HTR-8/SVneo (cell line): ENCODE results near the gene DPY19L1.
A peak's percentile ranks its signal among the peaks of the same experiment; 100 is the strongest.
"Not testable (repeated sequence)": the region's sequence is repeated elsewhere in the genome, so short reads cannot be mapped to it uniquely, and the experiment has no call there.

ENCODE experiments used
- DNase-seq: peaks from one replicate; pipeline ENCODE4 v3.0.0; 2011; ENCODE audit warnings: low spot score, mixed read lengths; ENCODE audit not compliant: insufficient read length
- FAIRE-seq: peaks from 2 replicates; lab custom pipeline; 2011; peaks lifted over from hg19 to GRCh38; lab: Jason Lieb, UNC

Gene DPY19L1

GRCh38 chr7:35036361-35037171 is 719 bp downstream of the DPY19L1 start:
- FAIRE-seq (no peak), DNase-seq (peak; percentile 36)

GRCh38 chr7:35035511-35035961 is 1.7 kb downstream of the DPY19L1 start:
- DNase-seq (peak; percentile 7), FAIRE-seq (no peak)

GRCh38 chr7:35032166-35032565 is 5.1 kb downstream of the DPY19L1 start:
- no peak for DNase-seq
- no peak for FAIRE-seq

GRCh38 chr7:35030848-35031247 is 6.4 kb downstream of the DPY19L1 start:
- no peak for DNase-seq

GRCh38 chr7:35029311-35029710 is 8.0 kb downstream of the DPY19L1 start:
- FAIRE-seq (no peak), DNase-seq (no peak)

More at GRCh38 chr7:35030848-35031247, 6.4 kb downstream of the DPY19L1 start:
- no peak for FAIRE-seq

GRCh38 chr7:35026150-35026549 is 11.1 kb downstream of the DPY19L1 start:
- DNase-seq (no peak), FAIRE-seq (no peak)

GRCh38 chr7:35025369-35025870 is 11.9 kb downstream of the DPY19L1 start:
- FAIRE-seq (no peak), DNase-seq (no peak)

GRCh38 chr7:35024298-35024697 is 13.0 kb downstream of the DPY19L1 start:
- DNase-seq (no peak), FAIRE-seq (no peak)

GRCh38 chr7:35022725-35023124 is 14.6 kb downstream of the DPY19L1 start:
- DNase-seq, result no peak
- FAIRE-seq, result no peak

GRCh38 chr7:35021445-35021844 is 15.8 kb downstream of the DPY19L1 start:
- DNase-seq (no peak), FAIRE-seq (no peak)

GRCh38 chr7:35019801-35020200 is 17.5 kb downstream of the DPY19L1 start:
- DNase-seq, result no peak
- no peak for FAIRE-seq

- FAIRE-seq (no peak), DNase-seq (no peak)
Observed at GRCh38 chr7:35019179-35019729, 18.0 kb downstream of the DPY19L1 start.

- FAIRE-seq (no peak), DNase-seq (no peak)
Observed at GRCh38 chr7:35015346-35015859, 21.9 kb downstream of the DPY19L1 start.

GRCh38 chr7:35012160-35012559 is 25.1 kb downstream of the DPY19L1 start:
- no peak for FAIRE-seq
- DNase-seq, result no peak

- FAIRE-seq (no peak), DNase-seq (no peak)
Observed at GRCh38 chr7:35011085-35011484, 26.2 kb downstream of the DPY19L1 start.

GRCh38 chr7:35007768-35008167 is 29.5 kb downstream of the DPY19L1 start:
- no peak for FAIRE-seq
- no peak for DNase-seq

- no peak for FAIRE-seq
- no peak for DNase-seq
Observed at GRCh38 chr7:35004531-35005095, 32.7 kb downstream of the DPY19L1 start.

GRCh38 chr7:35003679-35004303 is 33.5 kb downstream of the DPY19L1 start:
- DNase-seq, result peak; percentile 8
- no peak for FAIRE-seq

GRCh38 chr7:35003177-35003650 is 34.1 kb downstream of the DPY19L1 start:
- not testable (repeated sequence) for DNase-seq, FAIRE-seq

GRCh38 chr7:34998335-34998734 is 39.0 kb downstream of the DPY19L1 start:
- not testable (repeated sequence) for DNase-seq, FAIRE-seq
